GM12873 (cell line): Measurements from ENCODE around the gene MXD3.

ENCODE experiments used
- CTCF ChIP-seq: IDR thresholded peaks from 2 replicates; pipeline ENCODE4 v1.5.1; 2012; ENCODE audit warnings: low read depth, mild to moderate bottlenecking, moderate library complexity, low read length, control low read depth; ENCODE audit not compliant: insufficient read depth; ENCODE audit errors: missing control alignments

The MXD3 gene

GRCh38 chr5:177328545-177329231 is 17.0 kb upstream of the MXD3 start:
- TF ChIP-seq CTCF = no peak

- no peak for TF ChIP-seq CTCF
Observed at GRCh38 chr5:177327539-177328522, 16.1 kb upstream of the MXD3 start.

GRCh38 chr5:177325868-177326381 is 14.2 kb upstream of the MXD3 start:
- no peak for TF ChIP-seq CTCF

GRCh38 chr5:177320879-177321278 is 9.2 kb upstream of the MXD3 start:
- no peak for TF ChIP-seq CTCF

- TF ChIP-seq CTCF = no peak
Observed at GRCh38 chr5:177319913-177320588, 8.4 kb upstream of the MXD3 start.

GRCh38 chr5:177317959-177318377 is 6.3 kb upstream of the MXD3 start:
- peak; percentile 87 for TF ChIP-seq CTCF
